Measurements from ENCODE around the gene MEN1. TPM values are rescaled to one million over a fixed set of nuclear protein-coding genes. Genes with fewer than 3 reads are reported as not detected.

MEN1 gene
- total RNA-seq, 1 experiment from 2014 or later, result 54.5 TPM

DNA sequence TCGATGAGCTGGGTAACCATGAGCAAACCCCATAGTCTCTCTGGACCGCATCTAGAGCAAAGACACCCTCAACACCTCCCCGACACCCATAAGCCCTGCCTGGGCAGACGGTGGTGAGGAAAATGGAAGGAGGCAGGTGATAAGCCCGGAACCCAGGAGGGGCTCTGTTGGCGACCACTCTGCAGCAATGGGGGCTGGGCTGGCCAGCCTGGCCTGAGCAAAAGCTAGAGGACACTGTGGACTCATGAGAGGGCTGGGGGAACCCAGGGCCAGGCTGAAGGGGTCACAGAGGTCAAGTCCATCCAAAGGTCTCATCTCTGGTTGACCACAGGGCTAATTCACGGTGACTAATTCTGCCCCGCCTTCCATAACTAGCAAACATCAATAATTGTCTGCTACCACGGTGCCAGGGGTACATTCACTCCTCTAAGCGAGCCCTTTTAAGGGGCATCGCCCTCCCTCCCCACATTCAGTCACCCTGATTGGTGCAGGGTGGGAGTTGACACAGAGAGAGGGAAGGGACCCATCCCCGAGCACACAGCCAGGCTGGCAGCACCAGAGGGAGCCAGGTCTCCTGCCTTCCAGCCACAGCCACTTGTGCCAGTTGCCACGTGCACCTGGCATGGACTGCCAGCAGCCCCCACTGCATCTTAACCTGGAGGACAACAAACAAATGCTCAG lies 54.5 kb downstream of the MEN1 start:
- no peaks in the 10 kb centered on the region for H3K4me1 ChIP-seq (ENCODE audit: control insufficient read depth, insufficient read depth, low read length)
- H3K36me3 ChIP-seq (ENCODE audit: control insufficient read depth, insufficient read depth, low read length), result no peaks in the 10 kb centered on the region
- no peak for TF ChIP-seq TCF7L2 (IDR thresholded peaks at IDR 0.05; ENCODE audit: low read depth, low read length)
- TF ChIP-seq, protein P1, sequence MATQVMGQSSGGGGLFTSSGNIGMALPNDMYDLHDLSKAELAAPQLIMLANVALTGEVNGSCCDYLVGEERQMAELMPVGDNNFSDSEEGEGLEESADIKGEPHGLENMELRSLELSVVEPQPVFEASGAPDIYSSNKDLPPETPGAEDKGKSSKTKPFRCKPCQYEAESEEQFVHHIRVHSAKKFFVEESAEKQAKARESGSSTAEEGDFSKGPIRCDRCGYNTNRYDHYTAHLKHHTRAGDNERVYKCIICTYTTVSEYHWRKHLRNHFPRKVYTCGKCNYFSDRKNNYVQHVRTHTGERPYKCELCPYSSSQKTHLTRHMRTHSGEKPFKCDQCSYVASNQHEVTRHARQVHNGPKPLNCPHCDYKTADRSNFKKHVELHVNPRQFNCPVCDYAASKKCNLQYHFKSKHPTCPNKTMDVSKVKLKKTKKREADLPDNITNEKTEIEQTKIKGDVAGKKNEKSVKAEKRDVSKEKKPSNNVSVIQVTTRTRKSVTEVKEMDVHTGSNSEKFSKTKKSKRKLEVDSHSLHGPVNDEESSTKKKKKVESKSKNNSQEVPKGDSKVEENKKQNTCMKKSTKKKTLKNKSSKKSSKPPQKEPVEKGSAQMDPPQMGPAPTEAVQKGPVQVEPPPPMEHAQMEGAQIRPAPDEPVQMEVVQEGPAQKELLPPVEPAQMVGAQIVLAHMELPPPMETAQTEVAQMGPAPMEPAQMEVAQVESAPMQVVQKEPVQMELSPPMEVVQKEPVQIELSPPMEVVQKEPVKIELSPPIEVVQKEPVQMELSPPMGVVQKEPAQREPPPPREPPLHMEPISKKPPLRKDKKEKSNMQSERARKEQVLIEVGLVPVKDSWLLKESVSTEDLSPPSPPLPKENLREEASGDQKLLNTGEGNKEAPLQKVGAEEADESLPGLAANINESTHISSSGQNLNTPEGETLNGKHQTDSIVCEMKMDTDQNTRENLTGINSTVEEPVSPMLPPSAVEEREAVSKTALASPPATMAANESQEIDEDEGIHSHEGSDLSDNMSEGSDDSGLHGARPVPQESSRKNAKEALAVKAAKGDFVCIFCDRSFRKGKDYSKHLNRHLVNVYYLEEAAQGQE (IDR thresholded peaks at IDR 0.05; ENCODE audit: insufficient read depth in 1 of 2, low read depth in 2 of 2, low read length in 1 of 2), result no peak
- no peak for DNase-seq (ENCODE audit: low read depth, low spot score)
- H3K9me3 ChIP-seq (ENCODE audit: control insufficient read depth, insufficient read depth, low read depth, low read length), result no peaks in the 10 kb centered on the region
- no peak overlapping the region for H3K4me3 ChIP-seq (ENCODE audit: low read depth in 2 of 2, low read length in 2 of 2)
- ChIA-PET CTCF (no interaction called here), POLR2A (no interaction called here)
- in situ Hi-C loops (cut with HindIII; ENCODE audit: low pct_unique_long_range_greater_than_20kb, low sequenced_read_pairs), result no loop called here
- no peak overlapping the region for H3K27ac ChIP-seq (ENCODE audit: low read length)
- ATAC-seq, result no peak
- H3K27me3 ChIP-seq (ENCODE audit: control insufficient read depth, insufficient read depth, low read length), result no peaks in the 10 kb centered on the region
- intact Hi-C loops (cut with micrococcal nuclease; ENCODE audit: unreplicated experiment), result no loop called here
- BruUV-seq (replicated peaks), result no TSS peak

DNA sequence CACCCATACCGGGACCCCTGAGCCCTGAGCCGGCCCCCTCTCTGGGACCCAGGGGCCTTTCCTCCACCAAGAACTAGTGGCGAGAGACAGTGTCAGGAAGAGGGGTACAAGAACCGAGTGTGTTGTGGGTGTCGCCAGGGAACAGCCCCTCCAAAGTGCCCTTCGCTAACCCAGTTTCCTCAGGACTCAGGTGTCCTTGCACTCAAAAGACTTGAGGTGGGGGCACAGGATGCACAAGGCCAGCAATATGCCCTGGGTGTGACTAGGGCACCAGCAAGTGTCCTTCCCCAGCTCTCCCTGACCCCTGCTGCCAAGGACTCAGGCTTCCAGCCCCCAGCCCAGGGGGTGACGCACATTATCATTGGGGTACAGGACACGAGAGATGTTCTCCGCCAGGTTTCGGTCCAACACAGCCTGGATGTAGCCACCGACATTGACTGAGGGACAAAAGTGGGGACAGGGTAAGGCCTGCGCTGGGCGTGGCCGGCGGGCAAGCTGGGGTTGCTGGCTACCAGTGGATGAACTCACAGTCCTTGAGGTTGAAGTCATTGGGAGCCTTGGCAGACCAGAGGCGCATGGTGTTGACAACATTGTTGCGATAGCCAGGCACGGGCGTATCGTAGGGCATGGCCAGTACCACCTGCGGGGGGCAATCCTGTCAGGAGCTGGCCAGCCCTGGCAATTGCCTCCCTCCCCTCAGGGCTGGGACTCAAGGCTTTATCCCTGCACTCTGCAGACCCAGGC lies 55.3 kb downstream of the MEN1 start:
- CTCF ChIA-PET, result no interaction called here
- BruUV-seq (replicated peaks), result no TSS peak

More for the DNA sequence above, 55.3 kb downstream of the MEN1 start:
- Histone ChIP-seq H3K4me3 (ENCODE audit: low read depth in 2 of 2, low read length in 2 of 2) (no peak overlapping the region), H3K4me1 (ENCODE audit: control insufficient read depth, insufficient read depth, low read length) (no peaks in the 10 kb centered on the region), H3K27me3 (ENCODE audit: control insufficient read depth, insufficient read depth, low read length) (no peaks in the 10 kb centered on the region), H3K9me3 (ENCODE audit: control insufficient read depth, insufficient read depth, low read depth, low read length) (no peaks in the 10 kb centered on the region), H3K27ac (ENCODE audit: low read length) (no peak overlapping the region), H3K36me3 (ENCODE audit: control insufficient read depth, insufficient read depth, low read length) (no peaks in the 10 kb centered on the region)
- intact Hi-C loops (cut with micrococcal nuclease; ENCODE audit: unreplicated experiment), result no loop called here
- TF ChIP-seq SIN3A (IDR thresholded peaks at IDR 0.05; ENCODE audit: borderline replicate concordance, insufficient read depth, low read depth, low read length), result no peak
- no peak for TF ChIP-seq POLR2AphosphoS5 (IDR thresholded peaks at IDR 0.05; ENCODE audit: low read depth, low read length)
- TF ChIP-seq, protein P1 (IDR thresholded peaks at IDR 0.05; ENCODE audit: insufficient read depth in 1 of 2, low read depth in 2 of 2, low read length in 1 of 2), result no peak
- no peak for TF ChIP-seq TCF7L2 (IDR thresholded peaks at IDR 0.05; ENCODE audit: low read depth, low read length)
- TF ChIP-seq, protein P2, sequence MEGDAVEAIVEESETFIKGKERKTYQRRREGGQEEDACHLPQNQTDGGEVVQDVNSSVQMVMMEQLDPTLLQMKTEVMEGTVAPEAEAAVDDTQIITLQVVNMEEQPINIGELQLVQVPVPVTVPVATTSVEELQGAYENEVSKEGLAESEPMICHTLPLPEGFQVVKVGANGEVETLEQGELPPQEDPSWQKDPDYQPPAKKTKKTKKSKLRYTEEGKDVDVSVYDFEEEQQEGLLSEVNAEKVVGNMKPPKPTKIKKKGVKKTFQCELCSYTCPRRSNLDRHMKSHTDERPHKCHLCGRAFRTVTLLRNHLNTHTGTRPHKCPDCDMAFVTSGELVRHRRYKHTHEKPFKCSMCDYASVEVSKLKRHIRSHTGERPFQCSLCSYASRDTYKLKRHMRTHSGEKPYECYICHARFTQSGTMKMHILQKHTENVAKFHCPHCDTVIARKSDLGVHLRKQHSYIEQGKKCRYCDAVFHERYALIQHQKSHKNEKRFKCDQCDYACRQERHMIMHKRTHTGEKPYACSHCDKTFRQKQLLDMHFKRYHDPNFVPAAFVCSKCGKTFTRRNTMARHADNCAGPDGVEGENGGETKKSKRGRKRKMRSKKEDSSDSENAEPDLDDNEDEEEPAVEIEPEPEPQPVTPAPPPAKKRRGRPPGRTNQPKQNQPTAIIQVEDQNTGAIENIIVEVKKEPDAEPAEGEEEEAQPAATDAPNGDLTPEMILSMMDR (IDR thresholded peaks at IDR 0.05), result no peak
- POLR2A ChIA-PET, result no interaction called here
- ATAC-seq (no peak), DNase-seq (ENCODE audit: low read depth, low spot score) (no peak)
- in situ Hi-C loops (cut with HindIII; ENCODE audit: low pct_unique_long_range_greater_than_20kb, low sequenced_read_pairs), result no loop called here

Measured in Panc1 (cell line).